ENCODE data around the gene MAGED1.

- no peak for TF ChIP-seq CTCF (IDR thresholded peaks at IDR 0.05)
- no peak for TF ChIP-seq ZFX (IDR thresholded peaks at IDR 0.05; ENCODE audit: borderline replicate concordance)
These were observed 38.2 kb downstream of the MAGED1 start for GRCh38 chrX:51931566-51932150.
